Lung microvascular endothelial cell (primary cell): ENCODE measurements around the gene ZNF280C. TPM values are rescaled to one million over a fixed set of nuclear protein-coding genes. Genes with fewer than 3 reads are reported as not detected.
"Not testable (repeated sequence)": the region's sequence is repeated elsewhere in the genome, so short reads cannot be mapped to it uniquely, and the experiment has no call there.

Experiments
- DNase-seq, 2 donors: peaks; one replicate each; pipeline versions ENCODE4 v3.0.0 to v3.0.0-alpha.2; 2010; ENCODE audit warnings: low read depth in 2 of 2
- total RNA-seq: library from RNA; depleted of rRNA; stranded (reverse); fragments of >200 nt; gene quantifications from 2 replicates; pipeline ENCODE4 v1.2.1, GENCODE V29; 2014

ZNF280C gene
- total RNA-seq, 1 donor from 2014 or later, result 1.6 TPM

GRCh38 chrX:130262231-130262630, 6.5 kb downstream of the ZNF280C start:
- no peak for DNase-seq

GRCh38 chrX:130261296-130261893, 7.3 kb downstream of the ZNF280C start:
- DNase-seq, result no peak

DNA sequence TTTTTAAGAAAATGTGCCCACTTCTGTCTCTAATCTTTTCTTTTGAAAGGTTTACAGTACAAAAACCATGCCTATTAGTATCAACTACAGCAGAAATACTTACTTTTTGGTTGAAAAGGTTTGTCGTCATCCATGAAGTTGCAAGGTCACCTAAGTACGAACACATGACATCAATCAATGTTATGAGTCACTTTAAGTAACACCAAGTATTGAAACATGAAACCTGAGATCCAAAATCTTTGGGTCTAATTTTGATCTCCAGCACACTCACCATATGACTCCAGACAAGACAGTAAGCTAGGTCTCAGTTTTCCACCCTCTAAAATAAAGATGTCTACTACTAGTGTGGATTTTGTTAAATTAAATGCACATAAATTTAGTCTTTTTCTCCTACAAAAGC, 8.4 kb downstream of the ZNF280C start:
- DNase-seq, result peak in 1 of 2 donors; percentile 2

- DNase-seq, result no peak
Measured at GRCh38 chrX:130253916-130254315, 14.8 kb downstream of the ZNF280C start.

- DNase-seq, result no peak
Measured at GRCh38 chrX:130251671-130252070, 17.0 kb downstream of the ZNF280C start.

GRCh38 chrX:130247996-130248395, 20.7 kb downstream of the ZNF280C start:
- DNase-seq, result no peak

DNA sequence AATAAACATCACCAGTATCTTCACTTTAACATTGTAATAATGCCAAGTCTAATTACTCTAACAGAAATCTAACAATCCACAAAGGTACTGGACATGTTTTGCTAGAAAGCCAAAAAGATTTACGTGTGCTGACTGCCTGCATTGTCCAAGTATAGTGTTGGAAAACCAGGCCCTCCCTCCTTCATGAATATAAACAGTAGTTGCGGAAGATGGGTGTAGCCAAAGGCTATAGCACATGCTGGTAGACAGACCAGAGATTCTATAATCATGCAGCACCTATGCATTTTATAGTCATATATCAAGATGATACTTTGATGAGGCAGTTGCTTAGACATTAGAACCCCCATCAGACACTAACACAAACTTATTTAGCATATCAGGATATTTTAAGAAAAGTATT, 22.6 kb downstream of the ZNF280C start:
- no peak for DNase-seq

DNA sequence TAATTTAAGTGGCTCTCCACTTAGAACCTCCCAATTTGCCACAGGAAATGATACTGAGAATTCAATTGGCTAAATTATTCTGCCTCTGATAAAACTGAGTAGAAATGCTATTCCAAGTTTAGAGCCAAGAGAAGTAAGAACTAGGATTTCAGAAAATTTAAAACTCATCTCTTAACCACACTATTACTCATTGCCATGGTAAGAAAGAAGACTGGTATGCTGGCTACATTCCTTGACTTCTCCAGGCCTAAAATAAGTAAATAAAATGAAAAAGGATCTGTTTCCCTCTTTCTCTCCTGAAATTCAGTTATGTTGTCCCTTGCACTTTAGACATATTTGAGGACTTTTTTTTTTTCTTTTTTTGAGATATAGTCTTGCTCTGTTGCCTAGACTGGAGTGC, 23.3 kb downstream of the ZNF280C start:
- no peak for DNase-seq

- not testable (repeated sequence) for DNase-seq
Measured at GRCh38 chrX:130231184-130231583, 37.5 kb downstream of the ZNF280C start.

DNA sequence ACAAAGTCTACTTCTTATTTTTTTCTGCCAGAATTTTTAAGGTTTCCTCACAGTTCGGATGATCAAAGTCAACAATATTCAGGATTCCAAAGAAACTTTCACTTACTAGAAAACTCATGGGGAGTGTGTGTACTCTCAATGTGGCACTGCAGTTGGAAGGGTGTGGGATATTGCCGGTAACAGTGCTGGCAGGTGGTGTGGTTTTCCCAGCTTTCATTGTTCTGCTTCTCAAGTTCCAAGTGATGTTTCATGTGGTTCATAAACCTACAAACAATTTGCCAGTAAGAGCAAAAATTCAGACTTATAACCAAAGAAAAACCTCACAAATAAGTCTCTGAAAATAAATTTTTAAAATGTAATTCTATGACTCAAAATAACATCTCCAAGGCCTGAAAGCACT, 39.8 kb downstream of the ZNF280C start:
- no peak for DNase-seq

GRCh38 chrX:130224810-130225209, 43.9 kb downstream of the ZNF280C start:
- DNase-seq, result no peak

DNA sequence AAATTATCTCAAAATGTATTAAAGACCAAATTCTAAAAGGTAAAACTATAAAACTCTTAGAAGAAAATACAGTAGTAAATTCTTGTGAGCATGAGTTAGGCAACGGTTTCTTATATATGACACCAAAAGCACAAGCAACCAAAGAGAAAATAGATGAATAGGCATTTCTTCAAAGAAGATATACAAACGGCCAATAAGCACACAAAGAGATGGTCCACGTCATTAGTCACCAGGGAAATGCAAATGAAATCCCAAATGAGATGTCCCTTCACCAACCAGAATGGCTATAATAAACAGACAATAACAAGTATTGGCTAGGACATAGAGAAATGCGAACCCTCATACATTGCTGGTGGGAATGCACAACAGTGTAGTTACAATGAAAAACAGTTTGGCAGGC, 52.4 kb downstream of the ZNF280C start:
- peak; percentile 4 to 42 for DNase-seq

- no peak for DNase-seq
Measured at GRCh38 chrX:130213376-130213775, 55.3 kb downstream of the ZNF280C start.

DNA sequence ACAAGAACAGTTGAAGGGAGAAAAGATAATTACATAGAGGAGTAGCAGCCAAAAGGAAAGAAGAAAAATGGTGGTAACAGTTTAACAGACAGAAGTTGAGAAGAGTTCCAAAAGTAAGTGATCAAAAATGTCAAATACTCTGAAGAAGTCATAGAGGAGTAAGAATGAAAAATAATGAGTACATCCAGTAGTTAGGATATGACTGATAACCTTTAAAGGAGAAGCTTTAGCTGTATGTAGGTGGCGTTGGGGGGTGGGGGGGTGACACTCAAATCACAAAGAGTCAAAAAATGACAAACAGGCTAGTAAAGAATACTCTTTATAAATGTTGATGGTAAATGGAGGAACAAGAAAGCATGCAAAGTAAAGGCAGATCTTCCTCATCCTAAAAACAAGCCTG, 56.3 kb downstream of the ZNF280C start:
- no peak for DNase-seq

DNA sequence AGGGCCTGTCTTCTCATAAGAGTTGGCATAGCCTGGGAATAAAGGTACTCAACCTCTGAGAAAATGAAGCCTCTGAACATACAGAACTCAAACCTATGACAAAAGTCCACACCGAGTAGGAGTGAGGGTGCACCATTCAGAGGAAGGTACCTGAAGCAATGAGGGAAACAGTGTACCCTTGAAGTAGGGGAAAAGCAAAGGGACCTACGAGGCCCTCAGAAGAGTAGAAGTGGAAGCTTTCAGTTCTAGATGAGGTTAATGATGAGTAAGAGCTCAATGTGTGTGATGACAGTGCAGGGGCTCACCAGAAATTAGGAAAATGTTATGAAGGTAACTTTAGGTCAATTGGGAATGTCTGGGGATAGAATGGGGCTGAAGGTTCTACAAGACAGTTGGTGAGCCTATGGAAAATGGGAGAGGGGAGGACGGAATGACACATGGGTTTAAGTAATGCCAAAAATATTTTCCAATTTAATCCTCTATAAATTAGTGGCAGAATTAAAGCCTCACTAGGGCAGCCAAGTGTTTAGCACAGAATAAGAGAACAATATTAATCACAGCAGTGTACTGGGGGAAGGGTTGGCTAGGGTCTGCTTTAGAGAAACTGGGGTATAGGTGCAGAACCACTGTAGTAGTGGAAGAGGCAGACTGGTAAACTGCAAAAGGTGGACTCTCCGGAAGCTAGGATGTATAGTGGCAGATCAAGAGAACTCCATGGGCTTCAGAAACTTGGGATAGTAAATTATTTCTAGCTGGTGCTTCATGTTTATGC, 57.1 kb downstream of the ZNF280C start:
- DNase-seq, result no peak

DNA sequence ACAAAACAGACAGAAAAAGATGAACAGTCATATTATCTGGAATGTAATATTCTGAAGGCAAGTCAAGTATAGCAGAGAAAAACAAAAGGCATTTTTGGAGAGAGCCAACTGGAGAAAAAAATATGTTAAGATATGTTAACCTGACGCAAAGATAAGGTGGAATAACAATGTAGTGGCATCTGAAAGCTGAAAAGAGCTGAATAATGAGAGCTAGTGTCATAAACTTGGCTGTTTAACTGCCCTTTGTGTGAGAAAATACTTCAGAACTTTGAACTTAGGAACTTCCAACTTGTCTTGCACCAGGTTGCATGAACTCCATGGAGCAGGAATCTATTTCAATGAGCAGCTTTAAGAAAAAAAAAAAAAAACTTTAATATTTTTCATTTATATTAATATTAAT, 64.1 kb downstream of the ZNF280C start:
- DNase-seq, result no peak

DNA sequence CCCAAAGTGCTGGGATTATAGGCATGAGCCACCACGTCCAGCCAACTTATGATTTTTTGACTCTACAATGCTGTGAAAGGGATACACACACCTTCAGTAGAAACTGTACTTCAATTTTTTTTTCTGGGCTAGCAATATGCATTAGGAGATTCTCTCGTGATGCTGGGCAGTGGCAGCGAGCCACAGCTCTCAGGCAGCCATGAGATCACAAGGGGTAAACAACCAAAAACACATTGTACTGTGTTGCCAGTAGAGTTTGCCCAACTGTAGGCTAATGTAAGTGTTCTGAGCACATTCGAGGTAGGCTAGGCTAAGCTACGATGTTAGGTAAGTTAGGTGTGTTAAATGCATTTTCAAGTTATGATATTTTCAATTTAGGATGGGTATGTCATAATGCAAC, 71.2 kb downstream of the ZNF280C start:
- no peak for DNase-seq

- no peak for DNase-seq
Measured at GRCh38 chrX:130196466-130196865, 72.2 kb downstream of the ZNF280C start.

- DNase-seq, result no peak
Measured at GRCh38 chrX:130190801-130191200, 77.9 kb downstream of the ZNF280C start.

GRCh38 chrX:130186651-130187050, 82.0 kb downstream of the ZNF280C start:
- DNase-seq, result no peak

DNA sequence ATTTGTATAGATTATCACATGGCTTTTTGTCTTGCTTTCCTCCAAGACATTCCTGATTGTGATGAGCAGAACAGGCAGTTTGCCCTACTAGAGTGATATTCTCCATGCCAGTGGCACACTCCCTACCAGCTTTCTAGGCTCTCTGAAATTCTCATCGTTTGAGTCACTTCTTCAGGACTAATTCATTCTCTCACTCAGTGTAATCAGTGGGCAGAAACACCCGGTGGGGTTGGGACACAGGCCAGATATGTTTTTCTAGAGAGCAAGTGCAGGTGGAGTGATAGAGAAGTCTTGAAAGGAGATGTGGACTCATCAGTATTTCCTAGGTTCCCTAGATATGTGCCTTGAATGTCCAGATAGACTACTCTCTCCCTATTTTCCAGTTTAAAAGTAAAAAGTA, 83.8 kb downstream of the ZNF280C start:
- no peak for DNase-seq

DNA sequence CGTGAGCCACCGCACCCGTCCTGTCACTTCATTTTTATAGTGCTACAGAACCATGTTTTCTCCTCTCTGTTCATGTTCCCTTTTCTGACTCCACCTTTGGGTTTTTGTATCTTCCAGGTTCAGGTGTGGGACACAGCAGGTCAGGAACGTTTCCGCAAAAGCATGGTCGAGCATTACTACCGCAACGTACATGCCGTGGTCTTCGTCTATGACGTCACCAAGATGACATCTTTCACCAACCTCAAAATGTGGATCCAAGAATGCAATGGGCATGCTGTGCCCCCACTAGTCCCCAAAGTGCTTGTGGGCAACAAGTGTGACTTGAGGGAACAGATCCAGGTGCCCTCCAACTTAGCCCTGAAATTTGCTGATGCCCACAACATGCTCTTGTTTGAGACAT, 84.5 kb downstream of the ZNF280C start:
- no peak for DNase-seq

DNA sequence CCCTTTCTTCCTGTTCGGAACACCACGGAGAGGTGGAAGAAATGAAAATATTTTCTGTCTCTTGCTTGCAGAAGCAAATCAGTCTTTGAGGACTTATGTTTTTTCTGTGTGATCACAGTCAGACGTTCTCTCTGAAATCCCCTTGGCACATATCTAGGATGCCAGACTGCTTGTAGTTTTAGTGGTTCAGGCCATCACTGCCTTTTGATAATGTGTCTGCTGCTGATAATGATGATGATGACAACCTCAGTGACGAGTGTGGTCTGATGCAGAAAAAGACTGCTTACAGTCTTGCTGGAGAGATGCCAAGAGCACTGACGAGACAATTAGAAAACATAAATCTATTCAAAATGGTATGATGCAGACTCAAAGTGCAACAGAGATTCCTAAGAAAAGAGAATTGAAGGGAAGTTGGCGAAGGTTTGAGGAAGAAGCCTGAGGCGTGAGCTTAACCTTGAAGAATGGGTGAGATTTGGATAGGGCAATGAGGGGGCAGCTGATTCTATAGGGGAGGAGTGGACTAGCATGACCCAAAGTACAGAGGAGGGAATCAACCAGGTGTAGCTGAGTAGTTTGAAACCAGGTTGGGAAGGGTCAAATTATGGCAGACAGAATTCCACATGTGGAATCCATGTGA, 89.0 kb downstream of the ZNF280C start:
- DNase-seq, result peak in 1 of 2 donors; percentile 46
